ENCODE results near the gene GFPT2.

DNA sequence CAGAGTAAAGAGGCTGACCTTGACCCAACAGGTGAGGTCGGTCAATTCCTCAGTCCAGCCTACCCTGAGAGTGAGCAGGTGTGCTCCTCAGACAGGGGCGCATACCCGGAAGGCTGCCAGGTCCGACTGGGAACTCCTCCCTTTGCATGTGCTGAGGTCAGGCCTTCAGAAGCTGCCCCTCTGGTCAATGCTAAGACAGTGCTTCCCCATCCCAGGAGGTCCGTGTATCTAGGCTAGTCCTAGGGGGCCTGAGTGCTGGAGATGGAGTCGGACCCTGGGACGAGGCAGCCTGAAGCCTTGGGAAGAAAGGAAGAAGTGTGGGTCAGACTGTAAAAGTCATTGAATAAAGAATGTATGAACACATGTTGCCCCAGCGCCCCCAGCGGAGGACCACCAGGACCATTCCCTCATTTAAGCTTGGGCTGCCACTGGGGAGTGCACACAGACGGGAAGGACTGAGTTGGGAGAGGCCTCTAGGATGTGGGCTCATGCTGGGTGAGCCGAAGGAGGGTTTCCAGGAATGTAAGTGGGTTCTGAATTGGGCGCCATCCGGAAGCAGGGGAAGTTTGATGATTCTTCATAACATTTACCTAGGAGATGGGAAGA, 41.0 kb upstream of the GFPT2 start:
- TF ChIP-seq, protein P1, sequence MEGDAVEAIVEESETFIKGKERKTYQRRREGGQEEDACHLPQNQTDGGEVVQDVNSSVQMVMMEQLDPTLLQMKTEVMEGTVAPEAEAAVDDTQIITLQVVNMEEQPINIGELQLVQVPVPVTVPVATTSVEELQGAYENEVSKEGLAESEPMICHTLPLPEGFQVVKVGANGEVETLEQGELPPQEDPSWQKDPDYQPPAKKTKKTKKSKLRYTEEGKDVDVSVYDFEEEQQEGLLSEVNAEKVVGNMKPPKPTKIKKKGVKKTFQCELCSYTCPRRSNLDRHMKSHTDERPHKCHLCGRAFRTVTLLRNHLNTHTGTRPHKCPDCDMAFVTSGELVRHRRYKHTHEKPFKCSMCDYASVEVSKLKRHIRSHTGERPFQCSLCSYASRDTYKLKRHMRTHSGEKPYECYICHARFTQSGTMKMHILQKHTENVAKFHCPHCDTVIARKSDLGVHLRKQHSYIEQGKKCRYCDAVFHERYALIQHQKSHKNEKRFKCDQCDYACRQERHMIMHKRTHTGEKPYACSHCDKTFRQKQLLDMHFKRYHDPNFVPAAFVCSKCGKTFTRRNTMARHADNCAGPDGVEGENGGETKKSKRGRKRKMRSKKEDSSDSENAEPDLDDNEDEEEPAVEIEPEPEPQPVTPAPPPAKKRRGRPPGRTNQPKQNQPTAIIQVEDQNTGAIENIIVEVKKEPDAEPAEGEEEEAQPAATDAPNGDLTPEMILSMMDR (IDR thresholded peaks at IDR 0.05), result no peak
- TF ChIP-seq POLR2A (IDR thresholded peaks at IDR 0.05), result no peak
